Fibroblast of skin of back (primary cell): ENCODE measurements around the gene CAMTA1.
A peak's percentile ranks its signal among the peaks of the same experiment; 100 is the strongest.
"Not testable (repeated sequence)": the region's sequence is repeated elsewhere in the genome, so short reads cannot be mapped to it uniquely, and the experiment has no call there.

Source experiments
- DNase-seq: peaks from one replicate; pipeline ENCODE4 v3.0.0-alpha.2; 2013

CAMTA1 gene

DNA sequence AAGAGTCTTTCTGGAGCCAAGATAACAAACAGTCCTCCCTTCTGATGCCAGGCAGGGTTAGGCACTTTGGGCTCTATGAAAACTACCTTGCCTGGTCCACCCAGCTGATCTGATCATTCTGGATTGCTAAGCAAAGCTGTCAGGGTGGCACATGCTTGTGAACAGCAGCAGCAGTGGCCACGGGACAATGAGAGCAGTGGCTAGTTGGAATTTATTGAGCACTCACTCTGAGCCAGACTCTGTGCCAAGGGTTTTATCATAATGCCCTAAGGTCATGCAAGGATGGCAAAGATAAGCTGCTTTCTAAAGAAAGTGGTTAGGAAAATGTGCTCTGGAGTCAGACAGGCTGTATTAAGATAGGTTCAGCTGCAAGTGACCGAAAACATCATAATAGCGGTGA lies 595.5 kb downstream of the CAMTA1 start:
- DNase-seq = no peak

GRCh38 chr1:7381729-7382128 lies 596.5 kb downstream of the CAMTA1 start:
- not testable (repeated sequence) for DNase-seq

DNA sequence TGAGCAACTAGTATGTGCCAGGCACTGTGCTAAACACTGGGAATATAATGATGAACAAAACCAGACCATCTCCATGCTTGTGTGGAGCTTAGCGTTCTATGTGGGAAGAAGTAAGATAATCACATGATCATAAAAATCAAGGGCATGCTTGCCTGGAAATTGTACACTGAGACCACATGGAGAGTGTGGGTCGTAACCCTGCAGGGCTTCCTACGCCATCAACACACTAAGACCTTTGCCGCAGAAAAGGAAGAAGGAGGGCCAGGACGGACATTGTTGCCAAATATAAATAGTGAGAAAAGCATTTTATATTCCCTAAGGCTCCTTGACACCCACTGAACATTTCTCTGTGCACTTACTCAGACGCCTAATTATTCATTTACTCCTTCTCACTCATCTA lies 597.7 kb downstream of the CAMTA1 start:
- DNase-seq = no peak

DNA sequence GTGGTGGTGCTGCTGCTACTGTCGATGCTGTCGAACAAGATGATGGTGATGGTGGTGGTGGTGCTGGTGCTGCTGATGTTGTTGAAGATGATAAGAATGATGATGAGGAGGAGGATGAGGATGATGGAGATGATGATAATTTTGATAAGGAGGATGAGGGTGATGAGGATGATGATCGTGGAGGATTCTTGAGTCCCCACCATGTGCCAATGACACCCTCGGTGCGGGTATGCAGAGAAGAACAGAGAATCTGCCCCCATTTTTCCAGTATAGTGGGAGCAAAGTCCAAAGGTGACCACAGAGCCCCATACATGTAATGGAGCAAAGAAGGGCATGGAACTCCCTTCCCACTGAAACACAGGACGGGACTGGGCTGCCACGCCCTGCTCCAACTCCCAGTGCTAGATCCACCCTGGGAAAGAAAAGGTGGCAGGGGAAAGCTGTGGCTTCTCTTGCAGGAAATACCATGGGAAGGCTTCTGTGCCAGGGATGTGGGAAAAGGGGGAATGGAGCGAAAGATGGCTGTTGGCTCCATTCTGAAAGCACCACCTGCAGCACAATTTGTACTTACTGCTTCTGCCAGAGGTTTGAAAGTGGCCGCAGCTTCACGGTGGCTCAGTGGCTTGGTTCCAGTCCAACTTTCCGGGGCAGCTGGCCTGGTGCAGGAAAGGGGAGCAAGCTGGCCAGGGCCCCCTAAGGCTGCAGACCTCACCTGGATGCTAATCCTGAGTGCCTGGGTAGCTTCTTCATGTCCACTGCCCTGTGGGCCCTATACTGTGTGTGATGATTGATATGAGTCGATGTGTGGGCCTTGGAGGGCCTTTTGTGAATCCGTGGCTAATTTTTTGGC lies 598.6 kb downstream of the CAMTA1 start:
- DNase-seq = no peak

- no peak for DNase-seq
Measured at GRCh38 chr1:7384679-7385078, 599.4 kb downstream of the CAMTA1 start.

DNA sequence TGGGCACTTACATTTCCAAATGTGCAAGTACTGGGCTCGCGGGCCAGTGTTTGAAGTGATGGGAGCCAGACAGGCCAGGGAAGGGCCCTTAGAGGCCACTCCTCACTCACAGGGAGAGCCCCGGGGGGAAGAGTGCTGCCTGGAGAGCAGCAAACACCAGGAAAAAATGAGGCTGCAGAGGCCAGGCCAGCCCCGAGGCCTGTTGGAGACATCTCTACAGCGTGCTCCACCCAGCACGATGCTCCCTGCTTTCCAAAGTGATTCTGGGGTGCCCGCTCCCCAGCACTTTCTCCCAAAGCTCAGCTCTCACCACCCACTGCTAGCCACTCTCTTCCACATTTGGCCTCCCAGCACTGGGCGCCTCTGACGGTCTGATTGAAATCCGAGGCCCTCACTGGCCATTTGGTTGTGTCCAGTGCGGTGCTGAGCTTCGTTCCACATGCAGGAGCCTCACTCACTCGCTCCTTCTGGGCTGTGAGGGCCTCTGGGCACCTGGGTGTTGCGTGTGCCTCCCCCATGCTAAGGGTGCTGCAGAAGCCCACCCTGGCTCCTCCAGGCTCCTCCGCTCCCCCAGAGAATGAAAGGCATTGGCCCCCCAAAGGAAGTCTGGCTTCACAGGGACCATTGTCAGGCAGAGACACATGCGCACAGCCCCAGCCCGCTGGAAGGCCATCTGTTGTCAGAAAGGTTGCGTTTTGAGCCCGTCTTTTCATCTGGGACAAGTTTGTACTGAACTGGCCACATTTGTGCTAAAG lies 600.4 kb downstream of the CAMTA1 start:
- no peak for DNase-seq

- DNase-seq = peak; percentile 36
Measured at GRCh38 chr1:7386226-7387052, 601.2 kb downstream of the CAMTA1 start.

- DNase-seq = no peak
Measured at GRCh38 chr1:7387053-7387927, 602.0 kb downstream of the CAMTA1 start.

GRCh38 chr1:7388141-7388487 lies 602.9 kb downstream of the CAMTA1 start:
- no peak for DNase-seq

- peak; percentile 68 for DNase-seq
Measured at GRCh38 chr1:7388488-7389185, 603.4 kb downstream of the CAMTA1 start.

- peak; percentile 87 for DNase-seq
Measured at GRCh38 chr1:7389201-7389905, 604.1 kb downstream of the CAMTA1 start.

DNA sequence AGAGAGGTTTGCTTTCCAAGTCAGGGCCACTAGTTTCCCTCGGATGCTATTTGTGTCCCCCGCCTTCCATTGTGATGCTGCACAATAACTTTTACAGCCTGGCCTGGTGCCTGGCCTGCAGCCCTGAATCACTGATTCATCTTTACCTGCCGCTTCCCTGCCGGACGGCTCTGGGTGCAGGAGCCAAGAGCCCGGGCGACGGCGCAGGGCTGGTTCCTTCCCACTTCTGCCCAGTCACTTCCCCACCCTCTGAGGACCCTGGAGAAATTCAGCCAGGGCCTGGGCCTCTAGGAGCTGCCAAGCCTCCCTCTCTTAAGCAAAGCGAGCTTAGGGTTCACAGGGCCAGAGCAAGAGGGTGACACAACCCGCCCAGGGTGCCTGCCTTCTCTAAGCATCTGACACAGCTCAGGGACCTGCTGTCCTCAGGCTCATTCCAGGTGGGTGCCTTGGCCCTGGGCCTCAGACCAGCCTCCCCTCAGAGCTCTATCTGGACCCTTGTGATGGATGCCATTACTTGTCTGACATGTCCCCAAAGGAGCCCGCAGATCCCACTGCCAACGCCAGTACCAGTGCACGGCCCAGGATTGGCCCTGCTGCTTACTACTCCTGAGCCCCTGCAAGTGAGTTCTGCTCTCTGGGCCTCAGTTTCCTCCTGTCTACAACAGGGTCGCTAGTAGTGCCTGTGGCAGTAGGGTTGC lies 604.8 kb downstream of the CAMTA1 start:
- no peak for DNase-seq

DNA sequence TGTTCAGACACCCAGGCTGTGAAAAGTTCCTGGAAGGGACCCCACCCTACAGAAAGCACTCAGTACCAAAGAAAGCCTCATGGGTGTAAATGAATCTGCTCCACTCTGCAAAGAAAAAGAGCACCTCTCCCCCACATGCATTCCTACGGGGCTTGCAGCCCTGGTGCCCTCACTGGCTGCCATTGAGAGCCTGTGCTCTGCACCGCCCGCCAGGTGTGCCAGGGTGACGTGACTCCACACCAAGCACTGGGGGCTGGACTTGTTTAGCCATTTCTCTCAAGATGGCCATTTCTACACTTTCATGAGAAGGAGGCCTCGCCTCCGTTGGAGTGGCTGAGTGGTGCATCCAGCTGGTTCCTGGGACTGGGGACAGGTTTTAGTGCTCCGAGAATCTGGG lies 605.3 kb downstream of the CAMTA1 start:
- DNase-seq = no peak

DNA sequence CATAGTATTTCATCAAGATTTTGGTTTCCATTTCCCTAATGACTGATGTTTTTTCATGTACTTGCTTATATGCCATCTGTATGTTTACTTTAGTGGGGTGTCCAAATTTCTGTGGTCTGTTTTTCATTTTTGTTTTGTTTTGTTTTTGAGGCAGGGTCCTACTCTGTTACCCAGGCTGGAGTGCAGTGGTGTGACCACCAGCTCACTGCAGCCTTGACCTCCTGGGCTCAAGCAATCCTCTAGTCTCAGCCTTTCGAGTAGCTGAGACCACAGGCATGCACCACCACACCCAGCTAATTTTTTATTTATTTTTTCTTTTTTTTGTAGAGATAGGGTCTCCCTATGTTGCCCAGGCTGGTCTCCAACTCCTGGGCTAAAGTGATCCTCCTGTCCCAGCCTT lies 607.9 kb downstream of the CAMTA1 start:
- peak; percentile 46 for DNase-seq

- DNase-seq = no peak
Measured at GRCh38 chr1:7395251-7395650, 610.0 kb downstream of the CAMTA1 start.

GRCh38 chr1:7398982-7399381 lies 613.7 kb downstream of the CAMTA1 start:
- DNase-seq = no peak

DNA sequence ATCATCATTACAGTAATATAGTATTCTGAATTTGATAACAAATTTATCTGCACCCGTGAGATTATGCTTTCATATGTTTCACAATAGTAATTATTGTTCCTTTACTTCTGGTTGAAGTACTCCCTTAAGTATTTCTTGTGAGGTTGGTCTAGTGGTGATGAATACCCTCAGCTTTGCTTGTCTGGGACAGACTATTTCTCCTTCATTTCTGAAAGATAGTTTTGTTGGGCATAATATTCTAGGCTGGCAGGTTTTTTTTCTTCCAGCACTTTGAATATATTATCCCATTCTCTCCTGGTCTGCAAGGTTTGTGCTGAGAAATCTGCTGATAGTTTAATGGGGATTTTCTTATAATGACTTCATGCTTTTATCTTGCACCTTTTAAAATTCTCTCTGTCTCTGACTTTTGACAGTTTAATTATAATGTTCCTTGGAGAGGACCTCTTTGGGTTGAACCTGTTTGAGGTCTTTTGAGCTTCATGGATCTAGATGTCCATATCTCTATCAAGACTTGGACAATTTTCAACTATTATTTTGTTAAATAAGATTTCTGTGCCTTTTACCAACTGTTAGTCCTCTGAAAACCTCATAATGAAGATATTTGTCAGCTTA lies 614.4 kb downstream of the CAMTA1 start:
- DNase-seq = no peak

DNA sequence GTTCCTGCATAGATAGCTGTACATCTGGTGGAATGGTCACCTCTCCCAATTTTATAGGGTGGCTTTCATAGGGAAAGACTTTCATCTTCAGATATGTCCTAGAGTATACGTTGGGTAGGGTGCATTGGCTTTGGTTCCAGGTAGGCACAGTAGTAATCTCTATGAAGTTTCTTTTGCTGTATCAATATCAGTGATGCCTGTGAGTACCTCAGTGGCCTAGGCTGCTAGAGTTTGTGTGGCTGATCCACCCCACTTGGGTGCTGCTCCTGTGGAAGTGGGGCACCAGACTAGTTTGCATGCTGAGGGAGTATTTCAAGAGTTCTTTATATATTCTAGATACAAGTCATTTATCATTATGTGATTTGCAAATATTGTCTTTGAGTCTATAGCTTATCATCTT lies 615.3 kb downstream of the CAMTA1 start:
- no peak for DNase-seq

DNA sequence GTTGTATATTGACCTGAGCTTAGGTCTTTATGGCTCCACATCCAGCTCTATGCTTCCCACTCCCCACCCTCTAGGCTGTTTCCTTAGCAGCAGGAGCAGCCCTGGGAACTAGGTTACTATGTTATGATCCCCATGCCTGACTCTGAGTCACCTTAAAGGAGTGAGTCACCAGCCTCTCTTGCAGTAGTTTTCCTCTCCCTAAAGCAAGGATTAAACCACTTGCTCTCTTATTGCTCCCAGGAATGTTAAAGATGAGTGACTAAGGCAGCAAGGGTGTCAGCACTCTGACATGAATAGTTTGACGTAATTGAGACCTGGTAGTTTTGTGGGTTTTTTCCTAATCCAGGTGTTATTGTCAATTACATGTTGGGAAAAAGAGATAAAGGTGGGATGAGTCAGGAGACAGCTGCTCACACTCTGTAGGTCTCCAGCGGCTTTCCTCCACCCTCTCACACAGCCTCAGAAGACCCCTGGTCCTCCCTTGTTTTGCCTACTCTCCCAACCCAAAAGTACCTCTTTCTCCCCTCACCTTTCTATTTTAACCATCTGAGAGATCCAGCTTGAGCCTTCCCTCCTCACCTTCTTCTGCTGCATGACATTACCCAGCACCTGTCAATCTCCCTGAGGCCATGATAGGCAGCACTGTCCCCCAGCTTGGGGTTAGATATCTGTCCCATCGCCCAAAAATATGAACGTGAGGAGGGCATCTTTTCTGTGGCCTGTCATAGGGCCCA lies 616.7 kb downstream of the CAMTA1 start:
- peak; percentile 99 for DNase-seq
